GM10248 (cell line): Measurements from ENCODE around the gene ARMH4.
A peak's percentile ranks its signal among the peaks of the same experiment; 100 is the strongest.

Experiments
- CTCF ChIA-PET: fragments of 300-600 bp; sonication (Branson Sonifier 250); formaldehyde crosslinking; extraction: SDS; loops from one replicate; lab custom pipeline; 2021; ENCODE audit warnings: antibody characterized with exemption; lab: Yijun Ruan, JAX
- POLR2A ChIA-PET: fragments of 350-650 bp; sonication (Branson Sonifier 250); formaldehyde crosslinking; extraction: SDS; loops from one replicate; lab custom pipeline; 2020; ENCODE audit warnings: antibody characterized with exemption; lab: Yijun Ruan, JAX
- DNase-seq: peaks from one replicate; pipeline ENCODE4 v3.0.0; 2012; ENCODE audit errors: extremely low spot score
- CTCF ChIP-seq: IDR thresholded peaks from 2 replicates; pipeline ENCODE4 v1.5.1; 2012; ENCODE audit warnings: mild to moderate bottlenecking, low read depth; ENCODE audit errors: extremely low read depth, missing control alignments, control extremely low read depth

Gene ARMH4

GRCh38 chr14:58121530-58122186 lies 30.4 kb downstream of the ARMH4 start:
- TF ChIP-seq CTCF = no peak
- CTCF ChIA-PET = interaction anchor here (1.2 kb wide), 1 partner anchor 12 kb away, joined by 3 read pairs; no protein-coding TSS in a partner anchor
- POLR2A ChIA-PET = no interaction called here

DNA sequence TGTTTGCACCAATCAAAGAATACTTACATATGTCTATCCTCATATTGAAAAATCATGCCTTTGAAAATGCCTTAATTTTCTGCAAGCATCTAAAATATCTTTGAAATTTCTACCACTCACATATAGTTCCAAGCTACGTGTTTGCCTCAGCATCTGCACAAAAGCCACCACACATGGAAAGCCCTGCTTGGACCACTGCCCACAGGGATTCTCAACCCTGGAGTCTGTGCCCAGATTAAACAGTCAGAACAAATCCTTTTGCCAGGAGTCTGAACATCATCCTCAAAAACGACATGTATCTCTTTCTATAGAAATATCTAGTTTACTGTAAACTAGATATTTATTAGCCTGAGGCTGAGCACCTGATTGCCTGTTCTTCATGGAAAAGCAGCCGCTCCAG lies 32.6 kb downstream of the ARMH4 start:
- ChIA-PET CTCF (interaction anchor here (3.3 kb wide), 1 partner anchor 11 kb away, joined by 13 read pairs; no protein-coding TSS in a partner anchor), POLR2A (no interaction called here)
- TF ChIP-seq CTCF = no peak
- no peak for DNase-seq

More at GRCh38 chr14:58121530-58122186, 30.4 kb downstream of the ARMH4 start:
- no peak for DNase-seq

GRCh38 chr14:58118097-58118815 lies 33.8 kb downstream of the ARMH4 start:
- no peak for DNase-seq
- POLR2A ChIA-PET = no interaction called here
- TF ChIP-seq CTCF = no peak
- CTCF ChIA-PET = interaction anchor here (1.0 to 3.3 kb wide), 4 partner anchors 10 to 19 kb away, joined by 3 to 13 read pairs (median 4); no protein-coding TSS in a partner anchor

GRCh38 chr14:58109744-58110143 lies 42.3 kb downstream of the ARMH4 start:
- POLR2A ChIA-PET = no interaction called here
- CTCF ChIA-PET = interaction anchor here (1.1 to 3.0 kb wide), 6 partner anchors 8 to 286 kb away, joined by 3 to 13 read pairs (median 7); partner anchors contain the start of gene TOMM20L
- no peak for TF ChIP-seq CTCF
- DNase-seq = no peak

DNA sequence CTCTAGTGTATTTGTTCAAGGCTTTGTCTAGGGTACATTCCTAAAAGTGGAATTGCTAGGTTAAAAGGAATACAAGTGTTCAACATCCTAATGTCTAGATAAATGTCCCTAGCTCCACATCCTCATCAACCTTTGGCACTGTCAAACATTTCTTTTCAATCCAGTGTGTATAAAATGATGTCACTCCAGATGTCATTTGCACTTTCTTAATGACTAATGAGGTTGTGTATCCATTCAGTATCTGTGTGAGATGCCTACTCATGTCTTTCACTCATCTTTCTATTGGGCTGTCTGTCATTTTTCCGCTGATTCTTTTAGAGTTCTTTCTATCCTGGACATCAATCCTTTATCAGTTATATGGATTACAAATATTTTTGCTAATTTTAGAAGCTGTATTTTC lies 43.3 kb downstream of the ARMH4 start:
- POLR2A ChIA-PET = no interaction called here
- no peak for TF ChIP-seq CTCF
- CTCF ChIA-PET = interaction anchor here (0.7 to 3.0 kb wide), 8 partner anchors 9 to 947 kb away, joined by 3 to 13 read pairs (median 6); partner anchors contain the start of gene TOMM20L
- DNase-seq = no peak

DNA sequence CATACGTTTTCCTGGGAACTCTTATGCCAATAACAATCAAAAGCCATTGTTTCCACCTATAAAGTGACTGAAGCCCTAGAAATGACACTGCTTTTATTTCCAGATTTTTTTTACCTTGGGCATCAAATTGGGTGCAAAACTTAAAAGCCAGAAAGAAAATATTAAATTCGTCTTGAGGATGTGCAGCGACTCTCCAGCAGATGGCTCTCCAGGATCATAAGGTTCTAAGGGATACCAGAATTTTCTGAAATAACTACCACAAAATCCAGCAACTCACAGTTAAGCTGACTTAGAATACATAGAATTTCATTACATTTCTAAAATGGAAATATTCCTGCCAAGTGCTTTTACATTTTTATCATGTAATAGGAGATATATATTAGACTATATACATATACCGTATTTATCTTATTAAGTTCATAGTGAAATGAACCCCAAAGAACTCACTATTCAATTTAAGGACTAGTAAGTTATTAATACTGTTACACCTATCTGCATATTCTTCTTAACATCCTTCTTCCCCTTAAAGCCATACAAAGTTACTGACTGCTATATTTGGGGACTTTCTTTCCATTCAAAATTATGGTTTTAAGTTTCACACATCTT lies 44.0 kb downstream of the ARMH4 start:
- CTCF ChIA-PET = interaction anchor here (0.7 to 3.0 kb wide), 5 partner anchors 10 to 947 kb away, joined by 3 to 13 read pairs (median 4); no protein-coding TSS in a partner anchor
- POLR2A ChIA-PET = no interaction called here

More for the DNA sequence above, 44.0 kb downstream of the ARMH4 start:
- DNase-seq = peak; percentile 43
- TF ChIP-seq CTCF = peak; percentile 66
